ENCODE measurements around the gene CRAT. TPM values are rescaled to one million over a fixed set of nuclear protein-coding genes. Genes with fewer than 3 reads are reported as not detected.

Gene CRAT
- total and polyA plus RNA-seq, 2 donors (not counting 1 experiment from before 2014, with no cell fraction given) = 34.0 to 45.1 TPM

- H2AFZ ChIP-seq (ENCODE audit: low read length) = no peak overlapping the region
Measured at GRCh38 chr9:129076640-129077037, 34.0 kb downstream of the CRAT start.

DNA sequence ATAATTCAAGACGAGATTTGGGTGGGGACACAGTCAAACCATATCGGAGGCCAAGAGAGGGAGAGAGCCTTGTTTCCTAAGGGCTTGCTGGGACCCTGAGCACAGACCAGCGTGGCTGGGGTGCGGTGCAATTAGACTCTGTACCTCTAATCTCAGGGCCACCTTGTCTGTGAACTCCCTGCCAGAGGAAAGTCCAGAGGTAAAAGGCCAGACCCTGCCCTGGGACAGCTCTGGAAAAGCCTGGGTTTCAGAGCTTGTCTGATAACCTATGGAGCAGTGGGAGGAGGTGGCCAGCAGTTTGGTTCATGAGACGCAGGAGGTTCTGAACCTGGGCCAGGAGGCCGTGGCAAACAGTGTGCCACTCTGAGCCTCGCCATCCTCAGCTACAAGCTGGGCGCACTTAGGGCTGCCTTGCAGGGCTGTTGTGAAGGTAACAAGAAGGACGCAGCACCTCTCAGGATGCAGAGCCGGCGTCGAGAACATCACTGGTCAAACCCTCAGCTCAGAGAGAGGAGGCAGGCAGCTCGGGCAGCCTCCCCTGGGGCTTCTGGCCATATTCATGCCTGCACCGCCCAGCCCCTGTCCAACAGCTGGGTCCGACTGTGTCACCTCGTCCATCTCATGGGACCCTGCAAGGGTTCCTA is 34.5 kb downstream of the CRAT start:
- no peaks in the 10 kb centered on the region for H4K20me1 ChIP-seq (ENCODE audit: control insufficient read depth, extremely low read depth, insufficient read depth, low read length)
- H3K27me3 ChIP-seq (ENCODE audit: control insufficient read depth, insufficient read depth, low read length) = no peaks in the 10 kb centered on the region
- H3K4me2 ChIP-seq (ENCODE audit: extremely low read depth, insufficient read depth, low read length) = no peak overlapping the region
- no peak overlapping the region for H3K9ac ChIP-seq (ENCODE audit: insufficient read depth, low read length)
- no peaks in the 10 kb centered on the region for H3K4me1 ChIP-seq (ENCODE audit: control insufficient read depth, extremely low read depth, insufficient read depth, low read length)
- H3K27ac ChIP-seq (ENCODE audit: insufficient read depth, low read length) = no peak overlapping the region
- H3K9me3 ChIP-seq (ENCODE audit: control insufficient read depth, insufficient read depth, low read depth, low read length) = no peaks in the 10 kb centered on the region
- no peak overlapping the region for H2AFZ ChIP-seq (ENCODE audit: low read length)
- H3K4me3 ChIP-seq (replicated peaks in 1 of 4; ENCODE audit: control extremely low read depth in 1 of 4, insufficient read depth in 1 of 4, low read depth in 3 of 4, low read length in 4 of 4) = no peak overlapping the region
- DNase-seq (ENCODE audit: low read depth in 2 of 2) = no peak
- H3K79me2 ChIP-seq (ENCODE audit: control insufficient read depth, insufficient read depth, low read length) = no peaks in the 10 kb centered on the region
- H3K36me3 ChIP-seq (ENCODE audit: control insufficient read depth, insufficient read depth, low read length) = no peaks in the 10 kb centered on the region
- TF ChIP-seq, protein P1, sequence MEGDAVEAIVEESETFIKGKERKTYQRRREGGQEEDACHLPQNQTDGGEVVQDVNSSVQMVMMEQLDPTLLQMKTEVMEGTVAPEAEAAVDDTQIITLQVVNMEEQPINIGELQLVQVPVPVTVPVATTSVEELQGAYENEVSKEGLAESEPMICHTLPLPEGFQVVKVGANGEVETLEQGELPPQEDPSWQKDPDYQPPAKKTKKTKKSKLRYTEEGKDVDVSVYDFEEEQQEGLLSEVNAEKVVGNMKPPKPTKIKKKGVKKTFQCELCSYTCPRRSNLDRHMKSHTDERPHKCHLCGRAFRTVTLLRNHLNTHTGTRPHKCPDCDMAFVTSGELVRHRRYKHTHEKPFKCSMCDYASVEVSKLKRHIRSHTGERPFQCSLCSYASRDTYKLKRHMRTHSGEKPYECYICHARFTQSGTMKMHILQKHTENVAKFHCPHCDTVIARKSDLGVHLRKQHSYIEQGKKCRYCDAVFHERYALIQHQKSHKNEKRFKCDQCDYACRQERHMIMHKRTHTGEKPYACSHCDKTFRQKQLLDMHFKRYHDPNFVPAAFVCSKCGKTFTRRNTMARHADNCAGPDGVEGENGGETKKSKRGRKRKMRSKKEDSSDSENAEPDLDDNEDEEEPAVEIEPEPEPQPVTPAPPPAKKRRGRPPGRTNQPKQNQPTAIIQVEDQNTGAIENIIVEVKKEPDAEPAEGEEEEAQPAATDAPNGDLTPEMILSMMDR (conservative IDR thresholded peaks at IDR 0.05 in 1 of 2, IDR thresholded peaks at IDR 0.05 in 1 of 2; ENCODE audit: low read depth in 1 of 2, low read length in 2 of 2) = no peak
- TF ChIP-seq EZH2 (IDR thresholded peaks at IDR 0.05; ENCODE audit: low read length, missing control alignments) = no peak

More at GRCh38 chr9:129076640-129077037, 34.0 kb downstream of the CRAT start:
- Histone ChIP-seq H3K79me2 (ENCODE audit: control insufficient read depth, insufficient read depth, low read length) (peaks cover 2% of the 10 kb centered on the region), H3K27me3 (ENCODE audit: control insufficient read depth, insufficient read depth, low read length) (no peaks in the 10 kb centered on the region), H4K20me1 (ENCODE audit: control insufficient read depth, extremely low read depth, insufficient read depth, low read length) (no peaks in the 10 kb centered on the region), H3K9ac (ENCODE audit: insufficient read depth, low read length) (no peak overlapping the region), H3K9me3 (ENCODE audit: control insufficient read depth, insufficient read depth, low read depth, low read length) (no peaks in the 10 kb centered on the region), H3K36me3 (ENCODE audit: control insufficient read depth, insufficient read depth, low read length) (no peaks in the 10 kb centered on the region), H3K4me2 (ENCODE audit: extremely low read depth, insufficient read depth, low read length) (no peak overlapping the region), H3K4me3 (replicated peaks in 1 of 4; ENCODE audit: control extremely low read depth in 1 of 4, insufficient read depth in 1 of 4, low read depth in 3 of 4, low read length in 4 of 4) (no peak overlapping the region), H3K27ac (ENCODE audit: insufficient read depth, low read length) (no peak overlapping the region), H3K4me1 (ENCODE audit: control insufficient read depth, extremely low read depth, insufficient read depth, low read length) (no peaks in the 10 kb centered on the region)
- DNase-seq (ENCODE audit: low read depth in 2 of 2) = no peak
- TF ChIP-seq, protein P1 (conservative IDR thresholded peaks at IDR 0.05 in 1 of 2, IDR thresholded peaks at IDR 0.05 in 1 of 2; ENCODE audit: low read depth in 1 of 2, low read length in 2 of 2) = no peak
- TF ChIP-seq EZH2 (IDR thresholded peaks at IDR 0.05; ENCODE audit: low read length, missing control alignments) = no peak

DNA sequence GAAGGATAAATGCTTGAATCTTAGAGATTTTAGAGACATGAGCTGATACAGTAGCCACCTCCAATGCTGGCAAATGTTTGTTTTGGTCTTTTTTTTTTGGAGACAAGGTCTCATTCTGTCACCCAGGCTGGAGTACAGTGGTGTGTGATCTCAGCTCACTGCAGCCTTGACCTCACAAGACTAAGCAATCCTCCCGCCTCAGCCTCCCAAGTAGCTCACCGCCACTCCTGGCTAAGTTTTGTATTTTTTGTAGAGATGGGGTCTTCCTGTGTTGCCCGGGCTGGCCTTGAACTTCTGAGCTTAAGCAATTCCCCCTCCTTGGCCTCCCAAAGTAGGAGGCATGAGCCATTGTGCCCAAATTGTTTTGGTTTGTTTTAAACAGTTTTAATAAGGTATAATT is 36.5 kb downstream of the CRAT start:
- Histone ChIP-seq H3K79me2 (ENCODE audit: control insufficient read depth, insufficient read depth, low read length) (no peaks in the 10 kb centered on the region), H3K9me3 (ENCODE audit: control insufficient read depth, insufficient read depth, low read depth, low read length) (no peaks in the 10 kb centered on the region), H3K36me3 (ENCODE audit: control insufficient read depth, insufficient read depth, low read length) (no peaks in the 10 kb centered on the region), H3K4me1 (ENCODE audit: control insufficient read depth, extremely low read depth, insufficient read depth, low read length) (no peaks in the 10 kb centered on the region), H3K27ac (ENCODE audit: insufficient read depth, low read length) (no peak overlapping the region), H3K27me3 (ENCODE audit: control insufficient read depth, insufficient read depth, low read length) (no peaks in the 10 kb centered on the region), H3K4me3 (replicated peaks in 1 of 4; ENCODE audit: control extremely low read depth in 1 of 4, insufficient read depth in 1 of 4, low read depth in 3 of 4, low read length in 4 of 4) (no peak overlapping the region), H3K4me2 (ENCODE audit: extremely low read depth, insufficient read depth, low read length) (no peak overlapping the region), H3K9ac (ENCODE audit: insufficient read depth, low read length) (no peak overlapping the region), H2AFZ (ENCODE audit: low read length) (no peak overlapping the region), H4K20me1 (ENCODE audit: control insufficient read depth, extremely low read depth, insufficient read depth, low read length) (no peaks in the 10 kb centered on the region)
- no peak for TF ChIP-seq EZH2 (IDR thresholded peaks at IDR 0.05; ENCODE audit: low read length, missing control alignments)
- TF ChIP-seq, protein P1 (conservative IDR thresholded peaks at IDR 0.05 in 1 of 2, IDR thresholded peaks at IDR 0.05 in 1 of 2; ENCODE audit: low read depth in 1 of 2, low read length in 2 of 2) = no peak
- DNase-seq (ENCODE audit: low read depth in 2 of 2) = no peak
